Measurements from ENCODE around the gene STK32C. TPM values are rescaled to one million over a fixed set of nuclear protein-coding genes. Genes with fewer than 3 reads are reported as not detected.

The STK32C gene
- total and polyA plus RNA-seq, 2 of the 4 experiments (the other 2 are of a cell fraction), result 5.0 to 8.3 TPM

DNA sequence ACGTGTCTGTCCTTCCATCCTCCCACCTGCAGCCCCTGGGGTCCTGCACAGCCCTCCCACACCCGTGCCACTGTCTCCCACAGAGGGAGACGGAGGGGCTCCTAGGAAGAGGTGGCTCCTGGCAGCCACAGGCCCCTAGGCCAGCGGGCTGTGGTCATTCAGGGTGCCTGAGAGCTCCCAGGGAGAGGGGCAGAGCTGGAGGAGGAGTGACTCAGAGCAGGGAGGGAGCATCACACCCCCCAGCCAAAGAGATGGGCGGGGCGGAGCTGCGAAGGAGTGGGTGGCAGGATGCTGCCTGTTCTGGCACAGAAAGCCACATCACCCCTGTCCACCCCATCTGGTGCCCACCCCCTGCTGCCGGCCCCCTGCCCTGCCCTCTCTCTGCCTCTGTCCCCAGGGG is 50.5 kb downstream of the STK32C start:
- DNase-seq, result peak; percentile 46

More for the DNA sequence above, 50.5 kb downstream of the STK32C start:
- Histone ChIP-seq H3K18ac (ENCODE audit: low read depth, low read length) (no peak overlapping the region), H2BK5ac (ENCODE audit: low read depth, low read length, poor library complexity, severe bottlenecking) (no peak overlapping the region), H3K27me3 (ENCODE audit: control insufficient read depth, insufficient read depth, low read length) (peaks cover 2% of the 10 kb centered on the region; the same call in 1 of the 2 replicates), H4K5ac (ENCODE audit: low read depth, low read length) (no peak overlapping the region), H4K20me1 (ENCODE audit: insufficient read depth, low read length) (no peaks in the 10 kb centered on the region), H2AFZ (replicated peaks; ENCODE audit: low read length, poor library complexity) (peak overlapping the region; percentile 49), H3K4me2 (ENCODE audit: low read depth, low read length) (no peak overlapping the region), H4K8ac (ENCODE audit: low read depth in 2 of 2, low read length in 2 of 2) (no peak overlapping the region), H3K9ac (ENCODE audit: low read depth, low read length) (no peak overlapping the region), H3K36me3 (ENCODE audit: control insufficient read depth, insufficient read depth, low read length) (no peaks in the 10 kb centered on the region), H2AK9ac (replicated peaks; ENCODE audit: low read depth, low read length, poor library complexity) (no peak overlapping the region), H3K23ac (ENCODE audit: low read depth, low read length) (no peak overlapping the region), H3K9me3 (ENCODE audit: control insufficient read depth, insufficient read depth, low read length) (no peaks in the 10 kb centered on the region), H2BK120ac (ENCODE audit: low read depth, low read length) (no peak overlapping the region), H3K4ac (ENCODE audit: low read depth, low read length) (no peak overlapping the region), H4K91ac (ENCODE audit: insufficient read depth, low read depth, low read length) (no peak overlapping the region), H3K79me1 (ENCODE audit: low read depth in 1 of 2, low read length in 2 of 2) (no peaks in the 10 kb centered on the region), H3K14ac (replicated peaks; ENCODE audit: low read depth, low read length) (no peak overlapping the region), H3K27ac (ENCODE audit: insufficient read depth, low read length) (no peak overlapping the region), H2AK5ac (ENCODE audit: low read depth, low read length) (no peak overlapping the region), H3K4me3 (ENCODE audit: insufficient read depth, low read depth, low read length) (no peak overlapping the region), H2BK20ac (ENCODE audit: low read depth, low read length) (no peak overlapping the region), H3K56ac (ENCODE audit: extremely low read depth, insufficient read depth, low read length) (no peak overlapping the region), H2BK15ac (ENCODE audit: low read depth, low read length) (no peak overlapping the region), H3K4me1 (ENCODE audit: control insufficient read depth, insufficient read depth, low read length) (no peaks in the 10 kb centered on the region; the same call in 1 of the 2 replicates), H3K9me1 (ENCODE audit: insufficient read depth, low read length) (no peaks in the 10 kb centered on the region)
- no TSS peak for BruUV-seq (replicated peaks)
- in situ Hi-C loops (cut with MboI; ENCODE audit: low sequenced_read_pairs) (no loop called here), intact Hi-C loops (cut with micrococcal nuclease) (no loop called here), dilution Hi-C loops (cut with HindIII; ENCODE audit: low sequenced_read_pairs, unreplicated experiment) (no loop called here)
- WGBS, 2 experiments (ENCODE audit: extremely low coverage in 2 of 2, insufficient read length in 1 of 2), result no CpG with 5 or more reads among the region's 8 CpGs
- ChIA-PET CTCF (no interaction called here), POLR2A (ENCODE audit: unreplicated experiment) (interaction anchor here (0.5 kb wide), 1 partner anchor 44 kb away, joined by 5 read pairs; no protein-coding TSS in a partner anchor)
- TF ChIP-seq, protein P1, sequence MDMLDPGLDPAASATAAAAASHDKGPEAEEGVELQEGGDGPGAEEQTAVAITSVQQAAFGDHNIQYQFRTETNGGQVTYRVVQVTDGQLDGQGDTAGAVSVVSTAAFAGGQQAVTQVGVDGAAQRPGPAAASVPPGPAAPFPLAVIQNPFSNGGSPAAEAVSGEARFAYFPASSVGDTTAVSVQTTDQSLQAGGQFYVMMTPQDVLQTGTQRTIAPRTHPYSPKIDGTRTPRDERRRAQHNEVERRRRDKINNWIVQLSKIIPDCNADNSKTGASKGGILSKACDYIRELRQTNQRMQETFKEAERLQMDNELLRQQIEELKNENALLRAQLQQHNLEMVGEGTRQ (IDR thresholded peaks at IDR 0.05; ENCODE audit: low read depth, low read length), result no peak
- TF ChIP-seq POLR2A (IDR thresholded peaks at IDR 0.05; ENCODE audit: low read depth, low read length), result no peak
- TF ChIP-seq CHD1 (IDR thresholded peaks at IDR 0.05; ENCODE audit: low read depth, low read length), result no peak
- no peak for TF ChIP-seq MXI1 (IDR thresholded peaks at IDR 0.05; ENCODE audit: borderline replicate concordance, low read depth, low read length)
- TF ChIP-seq MAZ (IDR thresholded peaks at IDR 0.05; ENCODE audit: borderline replicate concordance, low read depth, low read length), result peak; percentile 86
- no peak for TF ChIP-seq BHLHE40 (IDR thresholded peaks at IDR 0.05; ENCODE audit: low read depth, low read length)
- TF ChIP-seq SMC3 (IDR thresholded peaks at IDR 0.05; ENCODE audit: low read depth, low read length), result no peak
- no peak for TF ChIP-seq CEBPB (IDR thresholded peaks at IDR 0.05; ENCODE audit: low read depth, low read length)
- peak; percentile 98 for ATAC-seq (ENCODE audit: low read depth)
